Measurements from ENCODE around the gene NUDT21. TPM values are rescaled to one million over a fixed set of nuclear protein-coding genes. Genes with fewer than 3 reads are reported as not detected.
A peak's percentile ranks its signal among the peaks of the same experiment; 100 is the strongest.

Gene NUDT21
- polyA plus RNA-seq, 3 donors, result 33.0 to 65.0 (median 55.9) TPM

- Mint-ChIP-seq H3K4me3 (no peak overlapping the region), H3K4me1 (peaks cover 2% of the 10 kb centered on the region), H3K27me3 (ENCODE audit: low read depth in 3 of 3) (peaks cover 0 to 1% (median 0%) of the 10 kb centered on the region in 3 donors), H3K27ac (no peak overlapping the region), H3K9me3 (peaks cover 0 to 4% (median 4%) of the 10 kb centered on the region in 7 donors), H3K36me3 (peaks cover 48 to 54% of the 10 kb centered on the region in 2 donors)
- Histone ChIP-seq H3K4me1 (ENCODE audit: control insufficient read depth in 1 of 2, insufficient read depth in 2 of 2, low read length in 2 of 2) (no peaks in the 10 kb centered on the region), H3K27ac (ENCODE audit: low read depth in 1 of 2, low read length in 2 of 2) (no peak overlapping the region), H3K36me3 (replicated peaks in 1 of 2; ENCODE audit: control insufficient read depth in 1 of 2, insufficient read depth in 2 of 2, low read length in 2 of 2) (peaks cover 48 to 77% of the 10 kb centered on the region in 2 donors), H3K9me3 (replicated peaks in 1 of 2; ENCODE audit: control insufficient read depth in 1 of 2, insufficient read depth in 1 of 2, low read length in 2 of 2) (no peaks in the 10 kb centered on the region), H3K9ac (ENCODE audit: insufficient read depth, low read length, poor library complexity, severe bottlenecking) (no peak overlapping the region), H3K27me3 (ENCODE audit: control insufficient read depth in 2 of 2, insufficient read depth in 2 of 2, low read length in 2 of 2) (no peaks in the 10 kb centered on the region), H4K20me1 (ENCODE audit: insufficient read depth, low read length) (no peaks in the 10 kb centered on the region), H3K4me3 (replicated peaks in 1 of 3; ENCODE audit: low read depth in 2 of 3, low read length in 3 of 3) (no peak overlapping the region), H2AFZ (ENCODE audit: insufficient read depth, low read depth, low read length, poor library complexity, severe bottlenecking) (no peak overlapping the region), H3K79me2 (ENCODE audit: insufficient read depth, low read length) (no peaks in the 10 kb centered on the region), H3K4me2 (replicated peaks; ENCODE audit: extremely low read depth, low read length, poor library complexity, severe bottlenecking) (no peak overlapping the region)
- 100% methylated on average over 1 of the region's 5 CpGs for WGBS (ENCODE audit: insufficient coverage)
- intact Hi-C loops (cut with micrococcal nuclease), result no loop called here
- TF ChIP-seq CTCF (IDR thresholded peaks at IDR 0.05), result no peak
- DNase-seq, result no peak
Measured at GRCh38 chr16:56482683-56483236, 31.6 kb upstream of the NUDT21 start.

- Histone ChIP-seq H3K27ac (ENCODE audit: low read depth in 1 of 2, low read length in 2 of 2) (no peak overlapping the region), H2AFZ (ENCODE audit: insufficient read depth, low read depth, low read length, poor library complexity, severe bottlenecking) (no peak overlapping the region), H4K20me1 (ENCODE audit: insufficient read depth, low read length) (no peaks in the 10 kb centered on the region), H3K27me3 (ENCODE audit: control insufficient read depth in 2 of 2, insufficient read depth in 2 of 2, low read length in 2 of 2) (no peaks in the 10 kb centered on the region), H3K36me3 (replicated peaks in 1 of 2; ENCODE audit: control insufficient read depth in 1 of 2, insufficient read depth in 2 of 2, low read length in 2 of 2) (peaks cover 58 to 88% of the 10 kb centered on the region in 2 donors), H3K4me3 (replicated peaks in 1 of 3; ENCODE audit: low read depth in 2 of 3, low read length in 3 of 3) (no peak overlapping the region), H3K9me3 (replicated peaks in 1 of 2; ENCODE audit: control insufficient read depth in 1 of 2, insufficient read depth in 1 of 2, low read length in 2 of 2) (no peaks in the 10 kb centered on the region), H3K4me1 (ENCODE audit: control insufficient read depth in 1 of 2, insufficient read depth in 2 of 2, low read length in 2 of 2) (no peaks in the 10 kb centered on the region), H3K79me2 (ENCODE audit: insufficient read depth, low read length) (no peaks in the 10 kb centered on the region), H3K9ac (ENCODE audit: insufficient read depth, low read length, poor library complexity, severe bottlenecking) (no peak overlapping the region), H3K4me2 (replicated peaks; ENCODE audit: extremely low read depth, low read length, poor library complexity, severe bottlenecking) (no peak overlapping the region)
- no peak overlapping the region for H3K4me3 Mint-ChIP-seq
- H3K27me3 Mint-ChIP-seq (ENCODE audit: low read depth in 3 of 3), result peaks cover 0 to 1% (median 0%) of the 10 kb centered on the region in 3 donors
- intact Hi-C loops (cut with micrococcal nuclease), result no loop called here
- peaks cover 58 to 63% of the 10 kb centered on the region in 2 donors for H3K36me3 Mint-ChIP-seq
- no peak for DNase-seq
- H3K27ac Mint-ChIP-seq, result peak overlapping the region in 1 of 7 donors; percentile 30
- WGBS (ENCODE audit: insufficient coverage), result no CpG with 5 or more reads among the region's 2 CpGs
- peaks cover 2% of the 10 kb centered on the region for H3K4me1 Mint-ChIP-seq
- no peak for TF ChIP-seq CTCF (IDR thresholded peaks at IDR 0.05)
- peaks cover 0 to 4% (median 4%) of the 10 kb centered on the region in 7 donors for H3K9me3 Mint-ChIP-seq
Measured at GRCh38 chr16:56481468-56482122, 30.5 kb upstream of the NUDT21 start.
